C4-2B (cell line): ENCODE results near the gene SNX21.

Experiments
- CTCF ChIP-seq: fragments of 450-650 bp; conservative IDR thresholded peaks from 2 replicates; pipeline ENCODE4 v1.5.1; 2017; ENCODE audit warnings: mild to moderate bottlenecking
- ZFX ChIP-seq: fragments of 450-650 bp; IDR thresholded peaks from 2 replicates; pipeline ENCODE4 v1.6.1; 2017

GRCh38 chr20:45853484-45853883, 19.9 kb downstream of the SNX21 start:
- TF ChIP-seq CTCF: no peak
- no peak for TF ChIP-seq ZFX
